ENCODE data around the gene LEMD1.

GRCh38 chr1:205424901-205425600 lies 3.2 kb upstream of the LEMD1 start:
- TF ChIP-seq EZH2 (IDR thresholded peaks at IDR 0.05; ENCODE audit: low read depth) (no peak), CTCF (conservative IDR thresholded peaks at IDR 0.05) (no peak)

Measured in PC-9 (cell line).